ENCODE results near the gene SPTB. TPM values are rescaled to one million over a fixed set of nuclear protein-coding genes. Genes with fewer than 3 reads are reported as not detected.

Gene SPTB
- total and polyA plus RNA-seq, 2 experiments from 2014 or later, result 1.1 to 1.7 TPM

- Histone ChIP-seq H3K79me2 (no peaks in the 10 kb centered on the region), H4K20me1 (ENCODE audit: insufficient read depth, poor library complexity, severe bottlenecking) (no peaks in the 10 kb centered on the region), H3K9me2 (replicated peaks; ENCODE audit: insufficient read depth) (no peaks in the 10 kb centered on the region), H3K27me3 (no peaks in the 10 kb centered on the region), H3K9me3 (ENCODE audit: low read depth) (no peaks in the 10 kb centered on the region), H3K36me3 (replicated peaks; ENCODE audit: insufficient read depth, low read depth) (no peaks in the 10 kb centered on the region), H2AFZ (no peak overlapping the region), H3K27ac (no peak overlapping the region), H3K4me3 (no peak overlapping the region), H3K4me2 (no peak overlapping the region), H3K4me1 (ENCODE audit: insufficient read depth) (peaks cover 4% of the 10 kb centered on the region)
- DNase-seq (ENCODE audit: low spot score), result no peak
- 87% methylated on average over 3 of the region's 3 CpGs for WGBS (ENCODE audit: low lambda C conversion rate, missing lambda C conversion rate)
- no peak for TF ChIP-seq EZH2phosphoT487 (IDR thresholded peaks at IDR 0.05; ENCODE audit: low read depth, severe bottlenecking, unreplicated experiment)
- no peak for TF ChIP-seq CTCF (IDR thresholded peaks at IDR 0.05; ENCODE audit: poor library complexity)
- no peak for TF ChIP-seq EZH2 (IDR thresholded peaks at IDR 0.05; ENCODE audit: borderline replicate concordance)
These were observed 51.6 kb downstream of the SPTB start for GRCh38 chr14:64828071-64828470.

- no peak overlapping the region for H2AFZ ChIP-seq
- H3K36me3 ChIP-seq (replicated peaks; ENCODE audit: insufficient read depth, low read depth), result no peaks in the 10 kb centered on the region
- 95% methylated on average over 6 of the region's 6 CpGs for WGBS (ENCODE audit: low lambda C conversion rate, missing lambda C conversion rate)
- no peaks in the 10 kb centered on the region for H3K9me3 ChIP-seq (ENCODE audit: low read depth)
- H3K4me2 ChIP-seq, result no peak overlapping the region
- TF ChIP-seq EZH2 (IDR thresholded peaks at IDR 0.05; ENCODE audit: borderline replicate concordance), result no peak
- no peak for TF ChIP-seq CTCF (IDR thresholded peaks at IDR 0.05; ENCODE audit: poor library complexity)
- TF ChIP-seq EZH2phosphoT487 (IDR thresholded peaks at IDR 0.05; ENCODE audit: low read depth, severe bottlenecking, unreplicated experiment), result no peak
- no peaks in the 10 kb centered on the region for H3K27me3 ChIP-seq
- H3K27ac ChIP-seq, result no peak overlapping the region
- DNase-seq (ENCODE audit: low spot score), result no peak
- H3K4me3 ChIP-seq, result no peak overlapping the region
- no peaks in the 10 kb centered on the region for H3K9me2 ChIP-seq (replicated peaks; ENCODE audit: insufficient read depth)
- no peaks in the 10 kb centered on the region for H4K20me1 ChIP-seq (ENCODE audit: insufficient read depth, poor library complexity, severe bottlenecking)
- peaks cover 4% of the 10 kb centered on the region for H3K4me1 ChIP-seq (ENCODE audit: insufficient read depth)
- no peaks in the 10 kb centered on the region for H3K79me2 ChIP-seq
These were observed 52.9 kb downstream of the SPTB start for GRCh38 chr14:64826845-64827244.

- no peaks in the 10 kb centered on the region for H3K36me3 ChIP-seq (replicated peaks; ENCODE audit: insufficient read depth, low read depth)
- no peaks in the 10 kb centered on the region for H3K79me2 ChIP-seq
These were observed 53.4 kb downstream of the SPTB start for GRCh38 chr14:64826333-64826732.

More at GRCh38 chr14:64826333-64826732, 53.4 kb downstream of the SPTB start:
- no peaks in the 10 kb centered on the region for H3K9me2 ChIP-seq (replicated peaks; ENCODE audit: insufficient read depth)
- no peak overlapping the region for H3K27ac ChIP-seq
- no peak for TF ChIP-seq CTCF (IDR thresholded peaks at IDR 0.05; ENCODE audit: poor library complexity)
- TF ChIP-seq EZH2 (IDR thresholded peaks at IDR 0.05; ENCODE audit: borderline replicate concordance), result no peak
- TF ChIP-seq EZH2phosphoT487 (IDR thresholded peaks at IDR 0.05; ENCODE audit: low read depth, severe bottlenecking, unreplicated experiment), result no peak
- H3K4me1 ChIP-seq (ENCODE audit: insufficient read depth), result peaks cover 4% of the 10 kb centered on the region
- H4K20me1 ChIP-seq (ENCODE audit: insufficient read depth, poor library complexity, severe bottlenecking), result no peaks in the 10 kb centered on the region
- H3K4me3 ChIP-seq, result no peak overlapping the region
- no peak overlapping the region for H3K4me2 ChIP-seq
- no peaks in the 10 kb centered on the region for H3K27me3 ChIP-seq
- DNase-seq (ENCODE audit: low spot score), result no peak
- H3K9me3 ChIP-seq (ENCODE audit: low read depth), result no peaks in the 10 kb centered on the region
- 92% methylated on average over 4 of the region's 4 CpGs for WGBS (ENCODE audit: low lambda C conversion rate, missing lambda C conversion rate)
- no peak overlapping the region for H2AFZ ChIP-seq

All from hepatocyte (in vitro differentiated cells).